Natural killer cell (primary cell): ENCODE measurements around the gene GNG12. TPM values are rescaled to one million over a fixed set of nuclear protein-coding genes. Genes with fewer than 3 reads are reported as not detected.
A peak's percentile ranks its signal among the peaks of the same experiment; 100 is the strongest.

Experiments used
- ATAC-seq, 3 donors: fragments of 150-1000 bp in 2 of 3; fragments of 200-7000 bp in 1 of 3; cut with Tn5 transposase; 1 replicate in 1 of 3; 2 replicates in 2 of 3; pipeline ENCODE4 v1.10.0; 2021; ENCODE audit warnings: mild to moderate bottlenecking in 2 of 3, moderate library complexity in 2 of 3
- DNase-seq, 2 donors: peaks; one replicate each; pipeline versions ENCODE4 v3.0.0 to v3.0.0-alpha.2; 2013 to 2021; ENCODE audit warnings: mixed read lengths in 1 of 2
- H3K27ac ChIP-seq: one replicate; pipeline ENCODE4 v1.5.1; 2013; ENCODE audit warnings: mild to moderate bottlenecking, low read length
- H3K27me3 ChIP-seq: one replicate; pipeline ENCODE4 v1.6.1; 2013; ENCODE audit warnings: low read length; ENCODE audit not compliant: control insufficient read depth, insufficient read depth
- H3K36me3 ChIP-seq: one replicate; pipeline ENCODE4 v1.6.1; 2013; ENCODE audit warnings: low read length; ENCODE audit not compliant: control insufficient read depth, insufficient read depth
- H3K4me1 ChIP-seq: one replicate; pipeline ENCODE4 v1.6.1; 2013; ENCODE audit warnings: low read length; ENCODE audit not compliant: control insufficient read depth, insufficient read depth
- H3K4me3 ChIP-seq: one replicate; pipeline ENCODE4 v1.5.1; 2013; ENCODE audit warnings: low read length
- H3K9me3 ChIP-seq: one replicate; pipeline ENCODE4 v1.6.1; 2013; ENCODE audit warnings: low read length; ENCODE audit not compliant: control insufficient read depth, insufficient read depth
- H3K27ac Mint-ChIP-seq, 2 donors: one replicate each; pipeline ENCODE4 v1.8.0; 2022; ENCODE audit warnings: mild to moderate bottlenecking in 2 of 2, mixed read lengths in 2 of 2, moderate library complexity in 1 of 2
- H3K27me3 Mint-ChIP-seq, 2 donors: one replicate each; pipeline ENCODE4 v1.8.0; 2022; ENCODE audit warnings: low read depth in 2 of 2, mixed read lengths in 2 of 2
- H3K36me3 Mint-ChIP-seq: one replicate; pipeline ENCODE4 v1.8.0; 2022; ENCODE audit warnings: mixed read lengths
- H3K4me1 Mint-ChIP-seq, 2 donors: one replicate each; pipeline ENCODE4 v1.8.0; 2022; ENCODE audit warnings: mixed read lengths in 2 of 2
- H3K4me3 Mint-ChIP-seq: one replicate; pipeline ENCODE4 v1.8.0; 2022; ENCODE audit warnings: mild to moderate bottlenecking, moderate library complexity, mixed read lengths
- H3K9me3 Mint-ChIP-seq, 2 donors: one replicate each; pipeline ENCODE4 v1.8.0; 2022; ENCODE audit warnings: mixed read lengths in 2 of 2
- CTCF ChIP-seq: fragments of 200-600 bp; IDR thresholded peaks from one replicate; pipeline ENCODE4 v1.8.0; 2022; ENCODE audit warnings: antibody characterized with exemption
- WGBS: methylation state at CpG from one replicate; pipeline ENCODE4 v1.1.7; 2013; ENCODE audit warnings: missing lambda C conversion rate; ENCODE audit not compliant: insufficient coverage; 5-methylcytosine and 5-hydroxymethylcytosine counted together
- intact Hi-C: fragments of 100-400 bp; cut with micrococcal nuclease; formaldehyde crosslinking; loops from one replicate; pipeline ENCODE4 v1.14.2; 2022
- total RNA-seq, 4 donors: library from RNA; stranded (reverse); fragments of 120-200 nt in 1 of 4; gene quantifications; one replicate each; pipeline versions ENCODE4 v1.2.3 to v1.2.4, GENCODE V29; 2013 to 2022

GNG12 gene
- total RNA-seq, 3 donors from 2014 or later (not counting 1 experiment from before 2014, with no cell fraction given) = not detected

GRCh38 chr1:67850611-67851075 lies 17.4 kb upstream of the GNG12 start:
- no CpG with 5 or more reads among the region's 1 CpG for WGBS
- Mint-ChIP-seq H3K27me3 (peaks cover 13 to 25% of the 10 kb centered on the region in 2 donors), H3K4me3 (no peak overlapping the region), H3K27ac (no peak overlapping the region), H3K36me3 (no peaks in the 10 kb centered on the region), H3K4me1 (no peaks in the 10 kb centered on the region), H3K9me3 (no peaks in the 10 kb centered on the region)
- Histone ChIP-seq H3K9me3 (no peaks in the 10 kb centered on the region), H3K4me1 (no peaks in the 10 kb centered on the region), H3K27me3 (no peaks in the 10 kb centered on the region), H3K4me3 (no peak overlapping the region), H3K36me3 (no peaks in the 10 kb centered on the region), H3K27ac (no peak overlapping the region)
- ATAC-seq = no peak
- no peak for TF ChIP-seq CTCF
- no peak for DNase-seq
- intact Hi-C loops = no loop called here

GRCh38 chr1:67850151-67850551 lies 16.9 kb upstream of the GNG12 start:
- Histone ChIP-seq H3K4me3 (no peak overlapping the region), H3K27ac (no peak overlapping the region), H3K4me1 (no peaks in the 10 kb centered on the region), H3K36me3 (no peaks in the 10 kb centered on the region), H3K9me3 (no peaks in the 10 kb centered on the region), H3K27me3 (no peaks in the 10 kb centered on the region)
- Mint-ChIP-seq H3K27ac (no peak overlapping the region), H3K9me3 (no peaks in the 10 kb centered on the region), H3K4me1 (no peaks in the 10 kb centered on the region), H3K4me3 (no peak overlapping the region), H3K27me3 (peaks cover 12 to 20% of the 10 kb centered on the region in 2 donors), H3K36me3 (no peaks in the 10 kb centered on the region)
- intact Hi-C loops = no loop called here
- TF ChIP-seq CTCF = no peak
- DNase-seq = peak in 1 of 2 donors; percentile 7
- ATAC-seq = no peak

GRCh38 chr1:67847466-67847865 lies 14.2 kb upstream of the GNG12 start:
- no peaks in the 10 kb centered on the region for H3K9me3 ChIP-seq
- no peaks in the 10 kb centered on the region for H3K4me1 ChIP-seq
- H3K27ac ChIP-seq = no peak overlapping the region
- no peaks in the 10 kb centered on the region for H3K36me3 Mint-ChIP-seq
- 56% methylated on average over 1 of the region's 2 CpGs for WGBS
- no peaks in the 10 kb centered on the region for H3K9me3 Mint-ChIP-seq
- no peak for TF ChIP-seq CTCF
- peaks cover 9 to 21% of the 10 kb centered on the region in 2 donors for H3K27me3 Mint-ChIP-seq
- H3K4me1 Mint-ChIP-seq = no peaks in the 10 kb centered on the region
- intact Hi-C loops = no loop called here
- H3K27ac Mint-ChIP-seq = no peak overlapping the region
- H3K36me3 ChIP-seq = no peaks in the 10 kb centered on the region
- ATAC-seq (no peak), DNase-seq (no peak)
- H3K4me3 ChIP-seq = no peak overlapping the region
- H3K4me3 Mint-ChIP-seq = no peak overlapping the region
- H3K27me3 ChIP-seq = no peaks in the 10 kb centered on the region

- H3K27me3 ChIP-seq = no peaks in the 10 kb centered on the region
- DNase-seq (no peak), ATAC-seq (no peak)
- H3K36me3 ChIP-seq = no peaks in the 10 kb centered on the region
- no peak overlapping the region for H3K27ac Mint-ChIP-seq
- no peaks in the 10 kb centered on the region for H3K9me3 Mint-ChIP-seq
- no peak overlapping the region for H3K27ac ChIP-seq
- peaks cover 11 to 22% of the 10 kb centered on the region in 2 donors for H3K27me3 Mint-ChIP-seq
- no peaks in the 10 kb centered on the region for H3K36me3 Mint-ChIP-seq
- TF ChIP-seq CTCF = no peak
- no peak overlapping the region for H3K4me3 ChIP-seq
- no peaks in the 10 kb centered on the region for H3K4me1 ChIP-seq
- 86% methylated on average over 1 of the region's 1 CpG for WGBS
- intact Hi-C loops = no loop called here
- H3K9me3 ChIP-seq = no peaks in the 10 kb centered on the region
- no peak overlapping the region for H3K4me3 Mint-ChIP-seq
- H3K4me1 Mint-ChIP-seq = no peaks in the 10 kb centered on the region
These were observed 13.3 kb upstream of the GNG12 start for GRCh38 chr1:67846538-67846937.
